HepG2 (cell line): ENCODE data around the gene HSP90AB1. TPM values are rescaled to one million over a fixed set of nuclear protein-coding genes. Genes with fewer than 3 reads are reported as not detected.

Experiments
- ATAC-seq: fragments of 200-7000 bp; cut with Tn5 transposase; 3 replicates; pipeline ENCODE4 v1.9.1; 2020; ENCODE audit warnings: mild to moderate bottlenecking, moderate library complexity
- BruUV-seq: library from RNA; stranded (reverse); fragments of 400-500 nt; replicated peaks from 2 replicates; lab custom pipeline; 2021; lab: Mats Ljungman, UMichigan
- CTCF ChIA-PET: fragments of 300-600 bp; formaldehyde crosslinking; extraction: SDS; loops from one replicate; lab custom pipeline; 2021; ENCODE audit warnings: low total read pairs, inconsistent platforms, low intra/inter-chr PET ratio; lab: Yijun Ruan, JAX
- POLR2A ChIA-PET: fragments of 350-600 bp; sonication (Branson Sonifier 250); formaldehyde crosslinking; loops from one replicate; lab custom pipeline; 2020; ENCODE audit warnings: antibody characterized with exemption, inconsistent platforms; lab: Yijun Ruan, JAX
- DNase-seq: peaks from one replicate; pipeline ENCODE4 v3.0.0-alpha.2; 2015; ENCODE audit warnings: low spot score
- FAIRE-seq: peaks from 3 replicates; lab custom pipeline; 2011; peaks lifted over from hg19 to GRCh38; lab: Jason Lieb, UNC
- H2AFZ ChIP-seq: one replicate; pipeline ENCODE4 v1.6.1; 2011; ENCODE audit warnings: low read length, inconsistent platforms
- H3K27ac ChIP-seq: fragments of 300-600 bp; 3 replicates; pipeline ENCODE4 v1.8.0; 2011; ENCODE audit warnings: mixed run types, mild to moderate bottlenecking, mixed read lengths, low read length, inconsistent platforms; ENCODE audit not compliant: insufficient read depth; ENCODE audit errors: extremely low read length
- H3K27me3 ChIP-seq, 2 experiments: fragments of 200-600 bp in 1 of 2; 2 replicates in 1 of 2; 3 replicates in 1 of 2; pipeline versions ENCODE4 v1.6.0 to v1.8.0; 2011; ENCODE audit warnings: low read length in 2 of 2, mild to moderate bottlenecking in 2 of 2, moderate library complexity in 2 of 2, inconsistent platforms in 1 of 2; ENCODE audit not compliant: insufficient read depth in 2 of 2, control insufficient read depth in 1 of 2
- H3K36me3 ChIP-seq, 2 experiments: fragments of 200-600 bp in 1 of 2; replicated peaks in 1 of 2; 2 replicates in 1 of 2; 3 replicates in 1 of 2; pipeline versions ENCODE4 v1.5.1 to v1.8.0; 2011; ENCODE audit warnings: low read length in 2 of 2, inconsistent platforms in 1 of 2; ENCODE audit not compliant: insufficient read depth in 2 of 2, control insufficient read depth in 1 of 2
- H3K4me1 ChIP-seq: 2 replicates; pipeline ENCODE4 v1.5.1; 2012; ENCODE audit warnings: low read length, inconsistent platforms; ENCODE audit not compliant: insufficient read depth
- H3K4me2 ChIP-seq: 2 replicates; pipeline ENCODE4 v1.6.0; 2011; ENCODE audit warnings: low read depth, low read length, inconsistent platforms
- H3K4me3 ChIP-seq, 3 experiments: fragments of 200-600 bp in 1 of 3; sonication (generic), shearing (Covaris generic) in 1 of 3; replicated peaks in 1 of 3; 2 replicates each; pipeline ENCODE4 v1.5.1; 2011 to 2016; ENCODE audit warnings: low read length in 3 of 3, inconsistent platforms in 2 of 3, low read depth in 2 of 3, mild to moderate bottlenecking in 2 of 3, control low read depth in 1 of 3, mixed read lengths in 1 of 3; ENCODE audit not compliant: insufficient read depth in 1 of 3
- H3K79me2 ChIP-seq: one replicate; pipeline ENCODE4 v1.6.1; 2011; ENCODE audit warnings: low read length, inconsistent platforms; ENCODE audit not compliant: insufficient read depth
- H3K9ac ChIP-seq: 2 replicates; pipeline ENCODE4 v1.6.0; 2011; ENCODE audit warnings: mild to moderate bottlenecking, low read depth, low read length, inconsistent platforms; ENCODE audit not compliant: insufficient read depth
- H3K9me3 ChIP-seq: 2 replicates; pipeline ENCODE4 v1.5.1; 2012; ENCODE audit warnings: mild to moderate bottlenecking, low read length
- H4K20me1 ChIP-seq: 2 replicates; pipeline ENCODE4 v1.6.0; 2011; ENCODE audit warnings: inconsistent platforms, mild to moderate bottlenecking, low read length, moderate library complexity; ENCODE audit not compliant: insufficient read depth
- CEBPB ChIP-seq: IDR thresholded peaks from 2 replicates; pipeline ENCODE4 v1.6.1; 2011; ENCODE audit warnings: low read depth, low read length, improper control_type of control experiment, borderline replicate concordance
- FOSL2 ChIP-seq: sonication (generic); formaldehyde crosslinking; IDR thresholded peaks from 2 replicates; pipeline ENCODE4 v1.4.0; 2020; ENCODE audit warnings: missing genetic modification reagents
- GATAD2A ChIP-seq: IDR thresholded peaks from 2 replicates; pipeline ENCODE4 v1.6.1; 2016
- ONECUT2 ChIP-seq: sonication (generic); formaldehyde crosslinking; IDR thresholded peaks from 2 replicates; pipeline ENCODE4 v1.4.0; 2020; ENCODE audit warnings: missing genetic modification reagents
- ZNF432 ChIP-seq: sonication (generic); formaldehyde crosslinking; IDR thresholded peaks from 2 replicates; pipeline ENCODE4 v1.5.0; 2020; ENCODE audit warnings: missing genetic modification reagents, mild to moderate bottlenecking, borderline replicate concordance
- WGBS: methylation state at CpG from one replicate; pipeline ENCODE4 v1.1.6; 2017; ENCODE audit warnings: low lambda C conversion rate; 5-methylcytosine and 5-hydroxymethylcytosine counted together
- in situ Hi-C: cut with HindIII; loops from 2 replicates; pipeline ENCODE4 v1.10.0; 2017; ENCODE audit warnings: low pct_unique_long_range_greater_than_20kb; ENCODE audit not compliant: extremely low pct_ligation_motif_present
- intact Hi-C: fragments of 100-400 bp; cut with micrococcal nuclease; formaldehyde crosslinking; loops from one replicate; pipeline ENCODE4 v1.10.0; 2022; ENCODE audit not compliant: unreplicated experiment
- polyA plus RNA-seq, 8 experiments: library from polyadenylated mRNA; depleted of rRNA in 3 of 8; stranded (reverse) in 7 of 8; unstranded in 1 of 8; fragments of >200 nt; fragmentation: Illumina TruSeq in 4 of 8; extraction: Trizol in 4 of 8; gene quantifications; 2 replicates each; pipeline versions ENCODE4 v1.2.1 to v1.2.3, GENCODE V29; 2011 to 2016; ENCODE audit warnings: low read depth in 4 of 8, missing spikeins in 1 of 8, mixed read lengths in 1 of 8; ENCODE audit not compliant: insufficient read depth in 1 of 8
- total RNA-seq, 5 experiments: library from RNA; depleted of rRNA; stranded (reverse); fragments of >200 nt; fragmentation: Illumina TruSeq; extraction: Trizol; gene quantifications; 2 replicates each; pipeline ENCODE4 v1.2.3, GENCODE V29; 2016; ENCODE audit warnings: low read depth in 1 of 5
- TF ChIP-seq, protein P1 (sequence below): sonication (generic); formaldehyde crosslinking; IDR thresholded peaks from 2 replicates; pipeline ENCODE4 v1.5.0; 2020; ENCODE audit warnings: mild to moderate bottlenecking, missing genetic modification reagents, moderate library complexity
- TF ChIP-seq, protein P2 (sequence below): sonication (generic); formaldehyde crosslinking; IDR thresholded peaks from 2 replicates; pipeline ENCODE4 v1.5.0; 2020; ENCODE audit warnings: missing genetic modification reagents
- TF ChIP-seq, protein P3 (sequence below): conservative IDR thresholded peaks from 2 replicates; pipeline ENCODE4 v1.6.1; 2018; ENCODE audit warnings: missing genetic modification reagents
- TF ChIP-seq, protein P4 (sequence below), 2 experiments: fragments of 450-650 bp in 1 of 2; sonication (generic) in 1 of 2; formaldehyde crosslinking; IDR thresholded peaks; 2 replicates each; pipeline versions ENCODE4 v1.5.0 to v1.8.0; 2020 to 2022; ENCODE audit warnings: mild to moderate bottlenecking in 1 of 2, missing genetic modification reagents in 1 of 2

HSP90AB1 gene
- total and polyA plus RNA-seq, 2 of the 13 experiments (the other 11 are each of a cell fraction or from before 2014, with no cell fraction given): 1,325 to 1,472 TPM

DNA sequence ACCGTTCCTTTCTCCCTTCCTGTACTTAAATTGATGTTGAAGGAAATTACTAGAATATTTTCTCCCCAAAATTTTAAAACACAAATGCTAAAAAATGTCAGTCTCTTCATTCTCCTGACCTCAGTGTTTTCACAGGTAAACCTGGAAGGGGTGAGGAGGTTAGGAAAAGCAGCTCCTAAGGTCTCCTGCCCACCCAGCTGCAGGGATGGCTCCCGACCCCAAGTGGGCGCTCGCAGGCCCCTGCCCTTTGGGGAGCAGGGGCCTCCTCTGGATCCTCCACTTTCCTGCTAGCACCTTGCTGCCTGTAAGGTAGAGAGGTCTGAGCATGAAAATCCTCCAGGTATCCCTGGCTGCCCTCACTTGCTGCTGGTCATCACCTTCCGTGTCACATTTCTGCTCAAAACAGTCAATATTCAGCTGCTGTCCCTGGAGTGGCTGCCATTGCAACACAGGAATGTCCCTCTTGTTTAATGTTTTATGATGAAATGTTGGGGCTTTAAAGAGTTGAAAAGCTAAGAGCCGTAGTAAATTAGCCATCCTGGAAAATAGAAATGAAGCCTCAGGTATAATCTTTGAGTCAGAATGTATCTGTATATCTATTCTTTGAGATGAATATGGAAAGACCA, 10.9 kb upstream of the HSP90AB1 start:
- 37% methylated on average over 6 of the region's 6 CpGs for WGBS
- Histone ChIP-seq H2AFZ (no peak overlapping the region), H3K4me1 (peaks cover 52% of the 10 kb centered on the region), H3K9ac (no peak overlapping the region), H3K4me2 (no peak overlapping the region), H3K36me3 (peaks cover 5 to 12% of the 10 kb centered on the region in 2 experiments), H3K9me3 (no peaks in the 10 kb centered on the region), H3K4me3 (no peak overlapping the region), H3K27me3 (no peaks in the 10 kb centered on the region), H4K20me1 (no peaks in the 10 kb centered on the region), H3K27ac (peak overlapping the region; percentile 8), H3K79me2 (no peaks in the 10 kb centered on the region)
- POLR2A ChIA-PET: interaction anchor here (0.7 to 3.7 kb wide), 10 partner anchors 10 to 521 kb away, joined by 3 to 48 read pairs (median 4); partner anchors contain the start of genes HSP90AB1, SLC29A1 and SLC35B2
- CTCF ChIA-PET: interaction anchor here (3.5 to 5.3 kb wide), 2 partner anchors 63 to 140 kb away, joined by 36 to 38 read pairs; no protein-coding TSS in a partner anchor
- FAIRE-seq: peak; percentile 46
- intact Hi-C loops: loop anchor here (2.0 to 5.0 kb wide), 2 partner anchors 124 to 139 kb away; no protein-coding TSS in a partner anchor
- in situ Hi-C loops: loop anchor here (5.0 kb wide), 1 partner anchor 134 kb away; no protein-coding TSS in a partner anchor
- DNase-seq: peak; percentile 55
- ATAC-seq: no peak
- no TSS peak for BruUV-seq
- TF ChIP-seq ZNF432: no peak
- TF ChIP-seq FOSL2 (CRISPR knock-in tag): 0 out of 2 replicates have a peak, but pooled peaks have one; percentile 18
- TF ChIP-seq, protein P1, sequence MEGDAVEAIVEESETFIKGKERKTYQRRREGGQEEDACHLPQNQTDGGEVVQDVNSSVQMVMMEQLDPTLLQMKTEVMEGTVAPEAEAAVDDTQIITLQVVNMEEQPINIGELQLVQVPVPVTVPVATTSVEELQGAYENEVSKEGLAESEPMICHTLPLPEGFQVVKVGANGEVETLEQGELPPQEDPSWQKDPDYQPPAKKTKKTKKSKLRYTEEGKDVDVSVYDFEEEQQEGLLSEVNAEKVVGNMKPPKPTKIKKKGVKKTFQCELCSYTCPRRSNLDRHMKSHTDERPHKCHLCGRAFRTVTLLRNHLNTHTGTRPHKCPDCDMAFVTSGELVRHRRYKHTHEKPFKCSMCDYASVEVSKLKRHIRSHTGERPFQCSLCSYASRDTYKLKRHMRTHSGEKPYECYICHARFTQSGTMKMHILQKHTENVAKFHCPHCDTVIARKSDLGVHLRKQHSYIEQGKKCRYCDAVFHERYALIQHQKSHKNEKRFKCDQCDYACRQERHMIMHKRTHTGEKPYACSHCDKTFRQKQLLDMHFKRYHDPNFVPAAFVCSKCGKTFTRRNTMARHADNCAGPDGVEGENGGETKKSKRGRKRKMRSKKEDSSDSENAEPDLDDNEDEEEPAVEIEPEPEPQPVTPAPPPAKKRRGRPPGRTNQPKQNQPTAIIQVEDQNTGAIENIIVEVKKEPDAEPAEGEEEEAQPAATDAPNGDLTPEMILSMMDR: peak; percentile 24; the same call in 1 of the 2 replicates
- TF ChIP-seq ONECUT2 (CRISPR knock-in tag): 0 out of 2 replicates have a peak, but pooled peaks have one; percentile 48
- 0 out of 2 replicates have a peak, but pooled peaks have one; percentile 38 for TF ChIP-seq GATAD2A
- peak; percentile 90 for TF ChIP-seq CEBPB
- TF ChIP-seq, protein P2, sequence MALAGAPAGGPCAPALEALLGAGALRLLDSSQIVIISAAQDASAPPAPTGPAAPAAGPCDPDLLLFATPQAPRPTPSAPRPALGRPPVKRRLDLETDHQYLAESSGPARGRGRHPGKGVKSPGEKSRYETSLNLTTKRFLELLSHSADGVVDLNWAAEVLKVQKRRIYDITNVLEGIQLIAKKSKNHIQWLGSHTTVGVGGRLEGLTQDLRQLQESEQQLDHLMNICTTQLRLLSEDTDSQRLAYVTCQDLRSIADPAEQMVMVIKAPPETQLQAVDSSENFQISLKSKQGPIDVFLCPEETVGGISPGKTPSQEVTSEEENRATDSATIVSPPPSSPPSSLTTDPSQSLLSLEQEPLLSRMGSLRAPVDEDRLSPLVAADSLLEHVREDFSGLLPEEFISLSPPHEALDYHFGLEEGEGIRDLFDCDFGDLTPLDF (CRISPR knock-in tag): no peak
- TF ChIP-seq, protein P3, sequence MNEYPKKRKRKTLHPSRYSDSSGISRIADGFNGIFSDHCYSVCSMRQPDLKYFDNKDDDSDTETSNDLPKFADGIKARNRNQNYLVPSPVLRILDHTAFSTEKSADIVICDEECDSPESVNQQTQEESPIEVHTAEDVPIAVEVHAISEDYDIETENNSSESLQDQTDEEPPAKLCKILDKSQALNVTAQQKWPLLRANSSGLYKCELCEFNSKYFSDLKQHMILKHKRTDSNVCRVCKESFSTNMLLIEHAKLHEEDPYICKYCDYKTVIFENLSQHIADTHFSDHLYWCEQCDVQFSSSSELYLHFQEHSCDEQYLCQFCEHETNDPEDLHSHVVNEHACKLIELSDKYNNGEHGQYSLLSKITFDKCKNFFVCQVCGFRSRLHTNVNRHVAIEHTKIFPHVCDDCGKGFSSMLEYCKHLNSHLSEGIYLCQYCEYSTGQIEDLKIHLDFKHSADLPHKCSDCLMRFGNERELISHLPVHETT (CRISPR knock-in tag): no peak
- TF ChIP-seq, protein P4, sequence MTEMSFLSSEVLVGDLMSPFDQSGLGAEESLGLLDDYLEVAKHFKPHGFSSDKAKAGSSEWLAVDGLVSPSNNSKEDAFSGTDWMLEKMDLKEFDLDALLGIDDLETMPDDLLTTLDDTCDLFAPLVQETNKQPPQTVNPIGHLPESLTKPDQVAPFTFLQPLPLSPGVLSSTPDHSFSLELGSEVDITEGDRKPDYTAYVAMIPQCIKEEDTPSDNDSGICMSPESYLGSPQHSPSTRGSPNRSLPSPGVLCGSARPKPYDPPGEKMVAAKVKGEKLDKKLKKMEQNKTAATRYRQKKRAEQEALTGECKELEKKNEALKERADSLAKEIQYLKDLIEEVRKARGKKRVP (CRISPR knock-in tag; IDR thresholded peaks at IDR 0.05): peak in 1 of 2 experiments; percentile 74; a peak in 2 of 4 replicates
